ENCODE measurements around the gene CREBL2. TPM values are rescaled to one million over a fixed set of nuclear protein-coding genes. Genes with fewer than 3 reads are reported as not detected.
"Not testable (repeated sequence)": the region's sequence is repeated elsewhere in the genome, so short reads cannot be mapped to it uniquely, and the experiment has no call there.

Gene CREBL2
- polyA plus RNA-seq, 2 donors: 5.5 to 8.1 TPM

DNA sequence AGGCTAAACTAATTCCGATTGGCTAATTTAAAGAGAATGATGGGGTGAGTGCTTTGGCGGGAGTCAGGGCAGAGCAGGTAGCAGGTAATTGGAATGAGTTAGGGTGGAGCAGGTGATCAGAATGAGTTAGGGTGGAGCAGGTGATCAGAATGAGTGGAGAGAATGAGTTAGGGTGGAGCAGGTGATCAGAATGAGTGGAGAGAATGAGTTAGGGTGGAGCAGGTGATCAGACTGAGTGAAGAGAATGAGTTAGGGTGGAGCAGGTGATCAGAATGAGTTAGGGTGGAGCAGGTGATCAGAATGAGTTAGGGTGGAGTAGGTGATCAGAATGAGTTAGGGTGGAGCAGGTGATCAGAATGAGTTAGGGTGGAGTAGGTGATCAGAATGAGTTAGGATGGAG is 15.7 kb upstream of the CREBL2 start:
- H3K27ac ChIP-seq (ENCODE audit: low read depth in 2 of 2, low read length in 1 of 2): peak overlapping the region in 1 of 2 donors; percentile 42
- not testable (repeated sequence) for H3K27me3 ChIP-seq (ENCODE audit: control insufficient read depth in 1 of 2, insufficient read depth in 2 of 2, low read length in 2 of 2); H3K9me3 ChIP-seq (ENCODE audit: control insufficient read depth in 2 of 2, insufficient read depth in 1 of 2, low read depth in 1 of 2, low read length in 1 of 2); H3K4me3 ChIP-seq (ENCODE audit: low read depth in 1 of 2, low read length in 2 of 2); H3K36me3 ChIP-seq (ENCODE audit: control insufficient read depth in 2 of 2, insufficient read depth in 2 of 2, low read length in 1 of 2); H3K4me1 ChIP-seq (ENCODE audit: control insufficient read depth in 2 of 2, insufficient read depth in 2 of 2, low read length in 1 of 2)
- 89% methylated on average over 2 of the region's 2 CpGs for WGBS, 2 donors

DNA sequence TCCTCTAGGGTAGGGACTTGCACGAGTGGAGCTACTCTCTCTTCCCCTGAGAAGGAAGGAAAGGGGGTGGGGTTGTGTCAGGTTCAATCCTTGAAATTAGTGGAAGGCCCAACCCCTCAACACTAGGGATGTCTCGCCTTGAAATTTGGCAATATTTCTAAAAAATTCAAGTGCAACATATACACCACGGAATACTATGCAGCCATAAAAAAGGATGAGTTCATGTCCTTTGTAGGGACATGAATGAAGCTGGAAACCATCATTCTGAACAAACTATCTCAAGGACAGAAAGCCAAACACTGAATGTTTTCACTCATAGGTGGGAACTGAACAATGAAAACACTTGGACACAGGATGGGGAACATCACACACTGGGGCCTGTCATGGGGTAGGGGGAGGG is 15.1 kb upstream of the CREBL2 start:
- WGBS, 2 donors: 86 to 90% methylated on average over 3 of the region's 3 CpGs
- H3K27me3 ChIP-seq (ENCODE audit: control insufficient read depth in 1 of 2, insufficient read depth in 2 of 2, low read length in 2 of 2); H3K4me3 ChIP-seq (ENCODE audit: low read depth in 1 of 2, low read length in 2 of 2); H3K4me1 ChIP-seq (ENCODE audit: control insufficient read depth in 2 of 2, insufficient read depth in 2 of 2, low read length in 1 of 2); H3K27ac ChIP-seq (ENCODE audit: low read depth in 2 of 2, low read length in 1 of 2); H3K36me3 ChIP-seq (ENCODE audit: control insufficient read depth in 2 of 2, insufficient read depth in 2 of 2, low read length in 1 of 2); H3K9me3 ChIP-seq (ENCODE audit: control insufficient read depth in 2 of 2, insufficient read depth in 1 of 2, low read depth in 1 of 2, low read length in 1 of 2): not testable (repeated sequence)

DNA sequence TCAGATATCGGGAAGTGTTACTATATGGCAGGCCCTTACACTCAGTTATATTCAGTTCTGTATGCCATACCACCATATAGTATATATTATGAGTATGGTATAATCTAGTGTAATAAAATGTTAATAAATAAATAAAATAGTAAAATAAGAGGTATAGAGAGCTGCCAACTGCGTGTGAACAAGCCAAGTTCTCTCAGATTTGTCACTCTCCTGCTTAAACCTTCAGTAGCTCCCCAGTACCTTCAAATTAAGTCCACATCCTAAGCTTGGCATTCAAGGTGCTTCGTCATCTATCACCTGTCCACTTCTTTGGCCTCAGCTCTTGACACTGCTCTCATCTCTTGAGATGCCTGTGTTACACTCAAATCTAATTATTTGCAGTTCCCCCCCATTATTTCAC is 12.8 kb upstream of the CREBL2 start:
- Histone ChIP-seq H3K9me3 (ENCODE audit: control insufficient read depth in 2 of 2, insufficient read depth in 1 of 2, low read depth in 1 of 2, low read length in 1 of 2) (no peaks in the 10 kb centered on the region), H3K27me3 (ENCODE audit: control insufficient read depth in 1 of 2, insufficient read depth in 2 of 2, low read length in 2 of 2) (no peaks in the 10 kb centered on the region), H3K27ac (ENCODE audit: low read depth in 2 of 2, low read length in 1 of 2) (no peak overlapping the region), H3K4me1 (ENCODE audit: control insufficient read depth in 2 of 2, insufficient read depth in 2 of 2, low read length in 1 of 2) (peaks cover 0 to 6% of the 10 kb centered on the region in 2 donors), H3K4me3 (ENCODE audit: low read depth in 1 of 2, low read length in 2 of 2) (no peak overlapping the region), H3K36me3 (ENCODE audit: control insufficient read depth in 2 of 2, insufficient read depth in 2 of 2, low read length in 1 of 2) (no peaks in the 10 kb centered on the region)
- 82 to 86% methylated on average over 3 of the region's 3 CpGs for WGBS, 2 donors

DNA sequence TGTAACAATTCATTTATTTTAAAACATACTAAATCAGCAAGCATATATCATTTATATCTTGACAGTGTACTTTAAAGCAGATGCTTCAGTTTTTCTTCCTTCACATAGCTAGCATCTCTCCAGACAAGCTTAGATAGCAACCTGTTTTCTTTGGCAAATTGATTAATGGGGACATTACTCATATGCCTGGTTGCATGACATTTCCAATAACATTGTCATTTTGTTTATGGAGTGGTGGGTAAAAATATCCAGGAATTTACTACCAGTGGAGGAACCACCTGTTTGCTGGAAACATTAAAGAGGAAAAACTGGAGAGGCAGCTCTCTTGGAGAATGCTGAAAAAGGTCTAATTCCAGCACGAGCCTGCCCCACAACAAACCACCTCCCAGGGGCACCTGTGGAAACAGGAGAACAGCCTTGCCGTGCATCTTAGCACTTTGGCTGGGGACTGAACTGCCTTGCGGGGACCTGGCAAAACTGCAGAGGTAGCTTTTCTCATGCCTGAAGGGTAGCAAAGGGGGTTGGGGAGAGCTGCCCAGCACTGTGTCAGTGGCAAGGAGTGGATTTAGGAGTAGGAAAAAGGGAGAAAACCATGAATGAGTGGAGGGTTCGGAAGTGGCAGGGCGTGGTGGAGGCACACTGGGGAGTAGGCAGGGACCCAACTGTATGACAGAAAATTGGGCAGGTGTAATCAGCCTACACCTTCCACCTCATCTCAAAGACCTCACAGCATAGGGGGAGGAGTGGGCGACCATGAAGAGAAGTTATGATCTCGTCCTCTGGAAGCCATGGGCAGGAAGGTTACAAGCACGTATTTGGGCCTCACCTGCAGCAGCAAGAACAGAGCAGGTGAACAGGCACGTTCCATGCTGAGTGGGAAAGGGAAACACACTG is 11.7 kb upstream of the CREBL2 start:
- Histone ChIP-seq H3K4me3 (ENCODE audit: low read depth in 1 of 2, low read length in 2 of 2) (no peak overlapping the region), H3K27ac (ENCODE audit: low read depth in 2 of 2, low read length in 1 of 2) (peak overlapping the region in 1 of 2 donors; percentile 38), H3K9me3 (ENCODE audit: control insufficient read depth in 2 of 2, insufficient read depth in 1 of 2, low read depth in 1 of 2, low read length in 1 of 2) (no peaks in the 10 kb centered on the region), H3K27me3 (ENCODE audit: control insufficient read depth in 1 of 2, insufficient read depth in 2 of 2, low read length in 2 of 2) (no peaks in the 10 kb centered on the region), H3K36me3 (ENCODE audit: control insufficient read depth in 2 of 2, insufficient read depth in 2 of 2, low read length in 1 of 2) (no peaks in the 10 kb centered on the region), H3K4me1 (ENCODE audit: control insufficient read depth in 2 of 2, insufficient read depth in 2 of 2, low read length in 1 of 2) (peaks cover 0 to 6% of the 10 kb centered on the region in 2 donors)
- WGBS, 2 donors: 62 to 68% methylated on average over 9 of the region's 9 CpGs

DNA sequence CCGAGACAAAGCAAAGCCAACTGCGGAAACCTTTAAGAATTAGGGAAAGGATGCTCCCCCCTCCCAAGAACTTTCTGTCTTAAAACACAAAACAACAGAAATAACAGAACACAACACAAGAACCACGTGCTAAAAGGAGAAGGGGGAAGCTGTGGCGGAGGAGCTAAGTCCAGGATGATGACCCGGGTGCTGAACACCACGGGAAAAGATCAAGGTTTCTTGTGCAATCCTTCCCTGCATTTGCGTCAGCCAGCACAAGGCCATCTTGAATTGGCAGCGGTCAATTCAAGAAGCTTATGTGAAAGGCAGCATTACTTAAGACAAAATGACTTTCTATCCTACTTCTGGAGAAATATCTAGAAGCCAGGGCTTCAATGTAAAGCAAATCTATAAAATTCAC is 11.0 kb upstream of the CREBL2 start:
- H3K27me3 ChIP-seq (ENCODE audit: control insufficient read depth in 1 of 2, insufficient read depth in 2 of 2, low read length in 2 of 2): no peaks in the 10 kb centered on the region
- no peak overlapping the region for H3K4me3 ChIP-seq (ENCODE audit: low read depth in 1 of 2, low read length in 2 of 2)
- no peaks in the 10 kb centered on the region for H3K36me3 ChIP-seq (ENCODE audit: control insufficient read depth in 2 of 2, insufficient read depth in 2 of 2, low read length in 1 of 2)
- no peaks in the 10 kb centered on the region for H3K9me3 ChIP-seq (ENCODE audit: control insufficient read depth in 2 of 2, insufficient read depth in 1 of 2, low read depth in 1 of 2, low read length in 1 of 2)
- no peak overlapping the region for H3K27ac ChIP-seq (ENCODE audit: low read depth in 2 of 2, low read length in 1 of 2)
- WGBS, 2 donors: 80 to 84% methylated on average over 8 of the region's 8 CpGs
- H3K4me1 ChIP-seq (ENCODE audit: control insufficient read depth in 2 of 2, insufficient read depth in 2 of 2, low read length in 1 of 2): peaks cover 0 to 6% of the 10 kb centered on the region in 2 donors

DNA sequence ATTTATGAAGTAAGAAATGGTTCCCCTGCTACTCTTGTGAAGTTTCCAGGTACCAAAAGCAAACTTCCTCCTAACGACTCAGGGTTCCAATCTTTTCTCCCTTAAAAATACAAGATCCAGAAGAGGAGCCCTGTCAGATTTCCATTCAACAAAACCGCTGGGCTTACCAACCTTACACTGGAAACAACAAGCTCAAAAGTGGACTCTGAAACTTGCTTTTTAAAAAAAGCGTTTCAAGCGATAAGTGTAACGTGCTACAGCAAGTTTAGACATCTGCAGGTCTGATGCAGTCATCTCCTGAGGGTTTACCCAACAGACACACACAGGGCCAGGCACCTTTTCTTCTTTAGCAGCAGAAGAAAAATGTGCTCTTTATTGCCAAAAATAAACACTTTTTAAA is 6.9 kb upstream of the CREBL2 start:
- peaks cover 0 to 6% of the 10 kb centered on the region in 2 donors for H3K4me1 ChIP-seq (ENCODE audit: control insufficient read depth in 2 of 2, insufficient read depth in 2 of 2, low read length in 1 of 2)
- peak overlapping the region; percentile 15 to 79 for H3K27ac ChIP-seq (ENCODE audit: low read depth in 2 of 2, low read length in 1 of 2)
- WGBS, 2 donors: 45 to 59% methylated on average over 5 of the region's 5 CpGs
- no peaks in the 10 kb centered on the region for H3K27me3 ChIP-seq (ENCODE audit: control insufficient read depth in 1 of 2, insufficient read depth in 2 of 2, low read length in 2 of 2)
- no peaks in the 10 kb centered on the region for H3K9me3 ChIP-seq (ENCODE audit: control insufficient read depth in 2 of 2, insufficient read depth in 1 of 2, low read depth in 1 of 2, low read length in 1 of 2)
- no peaks in the 10 kb centered on the region for H3K36me3 ChIP-seq (ENCODE audit: control insufficient read depth in 2 of 2, insufficient read depth in 2 of 2, low read length in 1 of 2)
- no peak overlapping the region for H3K4me3 ChIP-seq (ENCODE audit: low read depth in 1 of 2, low read length in 2 of 2)

DNA sequence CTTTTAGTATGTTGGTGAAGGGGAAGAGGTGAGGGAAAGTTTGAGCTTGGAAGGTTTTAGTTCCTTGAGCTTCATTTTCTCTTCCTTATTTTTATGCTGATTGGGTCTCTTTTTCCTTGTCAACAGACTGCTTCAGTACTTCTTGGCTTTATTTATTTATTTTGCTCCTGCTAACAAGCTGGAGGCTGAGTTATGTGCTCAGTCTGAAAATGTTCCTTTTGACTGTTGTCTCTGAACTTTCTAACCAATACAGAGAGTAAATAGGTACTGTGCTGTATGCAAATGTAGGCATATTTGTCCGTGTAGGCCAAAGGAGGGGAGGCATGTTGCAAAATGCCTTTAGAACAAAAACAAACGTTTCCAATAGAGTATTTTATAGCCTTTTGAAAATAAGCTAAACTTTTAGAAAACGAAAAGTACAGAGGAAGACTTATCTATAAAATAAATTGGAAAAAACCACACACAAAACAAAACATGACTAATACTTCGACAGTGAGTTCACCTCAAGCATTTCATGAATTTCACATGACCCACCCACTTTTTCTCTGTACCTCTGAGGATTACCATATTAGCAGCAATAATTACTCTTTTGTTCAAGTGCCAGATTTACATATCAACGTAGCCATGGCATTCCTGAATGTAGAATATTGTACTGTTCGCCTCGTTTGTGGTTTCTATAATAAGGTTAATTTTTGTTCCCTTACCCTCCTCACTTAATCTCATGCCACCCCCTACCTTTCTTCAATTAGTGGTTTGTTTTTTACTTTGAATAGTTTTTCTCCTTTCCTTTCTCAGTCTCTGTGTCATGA is 4.7 kb upstream of the CREBL2 start:
- Histone ChIP-seq H3K9me3 (ENCODE audit: control insufficient read depth in 2 of 2, insufficient read depth in 1 of 2, low read depth in 1 of 2, low read length in 1 of 2) (no peaks in the 10 kb centered on the region), H3K36me3 (ENCODE audit: control insufficient read depth in 2 of 2, insufficient read depth in 2 of 2, low read length in 1 of 2) (no peaks in the 10 kb centered on the region), H3K27ac (ENCODE audit: low read depth in 2 of 2, low read length in 1 of 2) (peak overlapping the region in 1 of 2 donors; percentile 89), H3K4me1 (ENCODE audit: control insufficient read depth in 2 of 2, insufficient read depth in 2 of 2, low read length in 1 of 2) (no peaks in the 10 kb centered on the region), H3K4me3 (ENCODE audit: low read depth in 1 of 2, low read length in 2 of 2) (no peak overlapping the region), H3K27me3 (ENCODE audit: control insufficient read depth in 1 of 2, insufficient read depth in 2 of 2, low read length in 2 of 2) (no peaks in the 10 kb centered on the region)
- WGBS, 2 donors: 33 to 37% methylated on average over 7 of the region's 7 CpGs

DNA sequence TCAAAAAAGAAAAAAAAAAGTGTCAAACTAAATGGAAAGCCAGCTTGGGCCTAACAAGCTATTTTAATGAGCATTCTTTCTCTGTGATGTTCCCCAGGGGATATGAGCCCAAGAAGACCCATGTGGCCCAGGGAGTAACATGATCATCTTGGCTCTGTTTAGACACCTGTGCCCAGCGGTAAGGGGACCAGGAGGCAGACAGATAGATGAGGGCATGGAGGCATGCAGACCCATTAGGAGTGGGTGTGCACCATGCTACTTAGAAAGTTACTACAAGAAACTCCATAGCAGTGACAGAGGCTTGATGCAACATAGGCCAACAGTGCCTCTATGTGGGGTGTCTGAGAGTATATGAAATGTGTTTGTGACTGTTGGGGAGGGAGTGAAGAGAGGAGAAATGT is 3.1 kb upstream of the CREBL2 start:
- 95 to 96% methylated on average over 1 of the region's 1 CpG for WGBS, 2 donors
- H3K9me3 ChIP-seq (ENCODE audit: control insufficient read depth in 2 of 2, insufficient read depth in 1 of 2, low read depth in 1 of 2, low read length in 1 of 2): no peaks in the 10 kb centered on the region
- H3K4me3 ChIP-seq (ENCODE audit: low read depth in 1 of 2, low read length in 2 of 2): no peak overlapping the region
- H3K27me3 ChIP-seq (ENCODE audit: control insufficient read depth in 1 of 2, insufficient read depth in 2 of 2, low read length in 2 of 2): no peaks in the 10 kb centered on the region
- H3K36me3 ChIP-seq (ENCODE audit: control insufficient read depth in 2 of 2, insufficient read depth in 2 of 2, low read length in 1 of 2): no peaks in the 10 kb centered on the region
- no peaks in the 10 kb centered on the region for H3K4me1 ChIP-seq (ENCODE audit: control insufficient read depth in 2 of 2, insufficient read depth in 2 of 2, low read length in 1 of 2)
- H3K27ac ChIP-seq (ENCODE audit: low read depth in 2 of 2, low read length in 1 of 2): no peak overlapping the region

DNA sequence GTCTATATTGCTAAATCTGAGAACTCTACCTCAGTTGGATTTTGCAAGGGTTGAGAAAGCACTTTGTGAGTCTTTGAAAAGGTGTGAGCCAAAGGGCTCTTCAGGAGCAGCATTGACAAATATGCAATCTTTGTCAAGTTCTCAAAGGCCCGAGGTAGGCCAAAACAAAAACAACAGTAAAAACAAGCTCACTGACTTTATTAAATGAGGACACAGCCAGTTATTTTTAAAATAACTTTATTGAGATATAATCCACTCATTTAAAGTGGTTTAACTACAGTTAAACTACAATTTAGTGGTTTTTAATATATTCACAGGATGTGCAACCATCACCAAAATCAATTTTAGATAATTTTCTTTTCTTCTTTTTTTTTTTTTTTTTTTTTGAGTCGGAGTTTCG is 2.0 kb upstream of the CREBL2 start:
- H3K27ac ChIP-seq (ENCODE audit: low read depth in 2 of 2, low read length in 1 of 2): no peak overlapping the region
- no peaks in the 10 kb centered on the region for H3K36me3 ChIP-seq (ENCODE audit: control insufficient read depth in 2 of 2, insufficient read depth in 2 of 2, low read length in 1 of 2)
- WGBS, 2 donors: 81 to 95% methylated on average over 3 of the region's 3 CpGs
- no peaks in the 10 kb centered on the region for H3K9me3 ChIP-seq (ENCODE audit: control insufficient read depth in 2 of 2, insufficient read depth in 1 of 2, low read depth in 1 of 2, low read length in 1 of 2)
- no peaks in the 10 kb centered on the region for H3K27me3 ChIP-seq (ENCODE audit: control insufficient read depth in 1 of 2, insufficient read depth in 2 of 2, low read length in 2 of 2)
- no peaks in the 10 kb centered on the region for H3K4me1 ChIP-seq (ENCODE audit: control insufficient read depth in 2 of 2, insufficient read depth in 2 of 2, low read length in 1 of 2)
- H3K4me3 ChIP-seq (ENCODE audit: low read depth in 1 of 2, low read length in 2 of 2): no peak overlapping the region
